ENCODE data around the gene SLC25A34.

SLC25A34 gene

DNA sequence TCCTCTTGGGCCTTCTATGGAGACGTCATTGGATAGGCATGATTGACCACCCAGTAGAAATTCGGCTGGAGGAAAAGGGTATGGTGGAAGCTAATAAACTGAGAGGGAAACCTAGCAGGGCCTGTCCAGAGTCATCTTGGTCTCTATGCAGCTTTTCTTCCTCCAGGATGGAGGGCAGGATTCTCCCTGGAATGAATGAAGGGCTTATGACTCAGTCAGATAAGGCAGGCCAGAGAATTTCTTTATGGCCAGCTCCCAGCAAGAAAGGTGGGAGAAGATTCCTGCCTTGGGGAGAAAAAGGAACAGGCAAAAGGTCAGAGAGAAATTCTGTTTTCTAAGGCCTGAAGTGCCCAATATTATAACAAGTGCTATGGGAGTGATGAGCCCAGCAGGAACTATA lies 39.6 kb downstream of the SLC25A34 start:
- no peaks in the 10 kb centered on the region for H3K36me3 ChIP-seq (ENCODE audit: control insufficient read depth, low read length)
- TF ChIP-seq, protein P1, sequence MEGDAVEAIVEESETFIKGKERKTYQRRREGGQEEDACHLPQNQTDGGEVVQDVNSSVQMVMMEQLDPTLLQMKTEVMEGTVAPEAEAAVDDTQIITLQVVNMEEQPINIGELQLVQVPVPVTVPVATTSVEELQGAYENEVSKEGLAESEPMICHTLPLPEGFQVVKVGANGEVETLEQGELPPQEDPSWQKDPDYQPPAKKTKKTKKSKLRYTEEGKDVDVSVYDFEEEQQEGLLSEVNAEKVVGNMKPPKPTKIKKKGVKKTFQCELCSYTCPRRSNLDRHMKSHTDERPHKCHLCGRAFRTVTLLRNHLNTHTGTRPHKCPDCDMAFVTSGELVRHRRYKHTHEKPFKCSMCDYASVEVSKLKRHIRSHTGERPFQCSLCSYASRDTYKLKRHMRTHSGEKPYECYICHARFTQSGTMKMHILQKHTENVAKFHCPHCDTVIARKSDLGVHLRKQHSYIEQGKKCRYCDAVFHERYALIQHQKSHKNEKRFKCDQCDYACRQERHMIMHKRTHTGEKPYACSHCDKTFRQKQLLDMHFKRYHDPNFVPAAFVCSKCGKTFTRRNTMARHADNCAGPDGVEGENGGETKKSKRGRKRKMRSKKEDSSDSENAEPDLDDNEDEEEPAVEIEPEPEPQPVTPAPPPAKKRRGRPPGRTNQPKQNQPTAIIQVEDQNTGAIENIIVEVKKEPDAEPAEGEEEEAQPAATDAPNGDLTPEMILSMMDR (IDR thresholded peaks at IDR 0.05; ENCODE audit: low read depth, low read length, poor library complexity, severe bottlenecking): no peak
- no peak for TF ChIP-seq EZH2phosphoT487 (IDR thresholded peaks at IDR 0.05; ENCODE audit: borderline replicate concordance, low read length)
- H3K9me3 ChIP-seq (ENCODE audit: control insufficient read depth, insufficient read depth, low read length): no peaks in the 10 kb centered on the region
- H3K4me1 ChIP-seq (ENCODE audit: control insufficient read depth, low read length): no peaks in the 10 kb centered on the region
- H3K9me2 ChIP-seq (replicated peaks; ENCODE audit: control insufficient read depth, low read length): no peaks in the 10 kb centered on the region
- H4K20me1 ChIP-seq (ENCODE audit: control insufficient read depth, insufficient read depth, low read depth, low read length): no peaks in the 10 kb centered on the region
- no peaks in the 10 kb centered on the region for H3F3A ChIP-seq (ENCODE audit: control insufficient read depth, insufficient read depth)
- no peak overlapping the region for H3K4me3 ChIP-seq (ENCODE audit: low read length)
- no peaks in the 10 kb centered on the region for H3K79me2 ChIP-seq (ENCODE audit: control insufficient read depth, low read length)
- peaks cover 9% of the 10 kb centered on the region; the same call in 1 of the 2 replicates for H3K27me3 ChIP-seq (ENCODE audit: control insufficient read depth, low read length)
- H3K4me2 ChIP-seq (ENCODE audit: low read length): no peak overlapping the region
- no peak overlapping the region for H3K27ac ChIP-seq (ENCODE audit: low read depth, low read length)

DNA sequence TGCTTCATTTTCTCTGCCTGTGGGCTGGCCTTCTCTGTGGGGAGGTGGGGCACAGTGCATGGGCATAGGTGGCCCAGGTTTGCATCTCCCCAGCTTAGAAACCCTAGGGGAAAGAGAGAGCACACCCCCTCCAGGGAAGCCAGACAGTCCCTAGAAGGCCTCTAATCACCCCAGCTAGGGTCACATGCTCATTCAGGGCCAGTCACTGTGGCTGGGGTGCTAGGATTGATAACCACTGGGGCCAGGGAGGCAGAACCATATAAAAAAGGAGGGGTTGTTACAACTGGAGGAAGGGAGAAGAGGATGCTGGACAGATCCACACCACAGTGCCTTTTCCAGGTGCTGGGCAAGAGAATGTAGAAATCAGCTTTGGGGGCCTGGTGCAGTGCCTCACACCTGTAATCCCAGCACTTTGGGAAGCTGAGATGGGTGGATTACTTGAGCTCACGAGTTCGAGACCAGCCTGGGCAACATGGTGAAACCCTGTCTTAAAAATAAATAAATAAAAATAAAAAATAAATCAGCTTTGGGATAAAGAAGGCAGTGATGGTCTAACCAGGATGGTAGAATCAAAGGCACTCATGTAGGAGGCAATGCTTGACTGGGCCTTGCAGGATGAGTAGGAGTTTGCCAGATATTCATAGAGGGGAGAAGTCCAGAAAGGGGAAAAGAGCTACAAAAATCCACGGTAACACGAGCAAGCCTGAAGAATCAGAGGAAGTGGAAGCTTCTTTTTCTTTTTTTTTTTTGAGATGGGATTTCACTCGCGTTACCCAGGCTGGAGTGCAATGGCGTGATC lies 42.0 kb downstream of the SLC25A34 start:
- Histone ChIP-seq H3K36me3 (ENCODE audit: control insufficient read depth, low read length) (no peaks in the 10 kb centered on the region), H3K79me2 (ENCODE audit: control insufficient read depth, low read length) (no peaks in the 10 kb centered on the region), H3K9me2 (replicated peaks; ENCODE audit: control insufficient read depth, low read length) (no peaks in the 10 kb centered on the region), H3K9me3 (ENCODE audit: control insufficient read depth, insufficient read depth, low read length) (no peaks in the 10 kb centered on the region), H3K4me3 (ENCODE audit: low read length) (no peak overlapping the region), H3K27me3 (ENCODE audit: control insufficient read depth, low read length) (peaks cover 2% of the 10 kb centered on the region; the same call in 1 of the 2 replicates), H3K27ac (ENCODE audit: low read depth, low read length) (no peak overlapping the region), H3K4me2 (ENCODE audit: low read length) (no peak overlapping the region), H4K20me1 (ENCODE audit: control insufficient read depth, insufficient read depth, low read depth, low read length) (no peaks in the 10 kb centered on the region), H3K4me1 (ENCODE audit: control insufficient read depth, low read length) (no peaks in the 10 kb centered on the region), H3F3A (ENCODE audit: control insufficient read depth, insufficient read depth) (no peaks in the 10 kb centered on the region)
- TF ChIP-seq, protein P1 (IDR thresholded peaks at IDR 0.05; ENCODE audit: low read depth, low read length, poor library complexity, severe bottlenecking): no peak
- TF ChIP-seq EZH2phosphoT487 (IDR thresholded peaks at IDR 0.05; ENCODE audit: borderline replicate concordance, low read length): no peak

DNA sequence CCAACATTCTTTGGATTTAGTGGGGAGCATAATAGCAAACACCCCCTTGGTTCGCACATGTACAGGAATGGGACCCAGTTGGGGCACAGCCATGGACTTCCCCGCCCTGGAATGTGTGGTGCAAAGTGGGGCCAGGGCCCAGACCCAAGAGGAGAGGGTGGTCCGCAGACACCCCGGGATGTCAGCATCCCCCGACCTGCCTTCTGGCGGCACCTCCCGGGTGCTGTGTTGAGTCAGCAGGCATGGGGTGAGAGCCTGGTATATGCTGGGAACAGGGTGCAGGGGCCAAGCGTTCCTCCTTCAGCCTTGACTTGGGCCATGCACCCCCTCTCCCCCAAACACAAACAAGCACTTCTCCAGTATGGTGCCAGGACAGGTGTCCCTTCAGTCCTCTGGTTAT lies 49.6 kb downstream of the SLC25A34 start:
- no peak overlapping the region for H3K4me2 ChIP-seq (ENCODE audit: low read length)
- no peaks in the 10 kb centered on the region for H3K36me3 ChIP-seq (ENCODE audit: control insufficient read depth, low read length)
- H3K4me1 ChIP-seq (ENCODE audit: control insufficient read depth, low read length): peaks cover 5% of the 10 kb centered on the region; the same call in 1 of the 2 replicates

More for the DNA sequence above, 49.6 kb downstream of the SLC25A34 start:
- TF ChIP-seq, protein P1 (IDR thresholded peaks at IDR 0.05; ENCODE audit: low read depth, low read length, poor library complexity, severe bottlenecking): no peak
- TF ChIP-seq EZH2phosphoT487 (IDR thresholded peaks at IDR 0.05; ENCODE audit: borderline replicate concordance, low read length): no peak
- Histone ChIP-seq H3K79me2 (ENCODE audit: control insufficient read depth, low read length) (no peaks in the 10 kb centered on the region), H3F3A (ENCODE audit: control insufficient read depth, insufficient read depth) (no peaks in the 10 kb centered on the region), H3K27me3 (ENCODE audit: control insufficient read depth, low read length) (no peaks in the 10 kb centered on the region), H3K27ac (ENCODE audit: low read depth, low read length) (no peak overlapping the region), H3K9me3 (ENCODE audit: control insufficient read depth, insufficient read depth, low read length) (no peaks in the 10 kb centered on the region), H3K9me2 (replicated peaks; ENCODE audit: control insufficient read depth, low read length) (no peaks in the 10 kb centered on the region), H3K4me3 (ENCODE audit: low read length) (no peak overlapping the region), H4K20me1 (ENCODE audit: control insufficient read depth, insufficient read depth, low read depth, low read length) (no peaks in the 10 kb centered on the region)

Measured in DOHH2 (cell line).